Measurements from ENCODE around the gene ARID3C. TPM values are rescaled to one million over a fixed set of nuclear protein-coding genes. Genes with fewer than 3 reads are reported as not detected.

ARID3C gene
- total and polyA plus RNA-seq, 2 experiments from 2014 or later: 0.11 TPM; not detected in 1

- in situ Hi-C loops (cut with MboI): no loop called here
- Histone ChIP-seq H3K27ac (no peak overlapping the region), H3K9me3 (ENCODE audit: low read depth) (no peaks in the 10 kb centered on the region), H3K27me3 (replicated peaks; ENCODE audit: insufficient read depth) (peaks cover 71% of the 10 kb centered on the region), H3K4me1 (ENCODE audit: insufficient read depth) (no peaks in the 10 kb centered on the region), H3F3A (ENCODE audit: insufficient read depth) (no peaks in the 10 kb centered on the region), H4K20me1 (ENCODE audit: insufficient read depth) (no peaks in the 10 kb centered on the region), H3K9ac (no peak overlapping the region), H3K79me2 (ENCODE audit: insufficient read depth) (no peaks in the 10 kb centered on the region), H2AFZ (no peak overlapping the region), H3K4me3 (no peak overlapping the region), H3K9me2 (ENCODE audit: insufficient read depth) (no peaks in the 10 kb centered on the region), H3K36me3 (ENCODE audit: low read depth) (no peaks in the 10 kb centered on the region), H3K4me2 (ENCODE audit: unreplicated experiment) (no peak overlapping the region)
- 44 to 46% methylated on average over 2 of the region's 2 CpGs for WGBS, 2 experiments (ENCODE audit: low coverage in 1 of 2, low lambda C conversion rate in 2 of 2, missing lambda C conversion rate in 2 of 2)
- no peak for DNase-seq
- no peak for TF ChIP-seq EZH2 (IDR thresholded peaks at IDR 0.05; ENCODE audit: insufficient read depth, poor library complexity, severe bottlenecking)
- no peak for TF ChIP-seq EZH2phosphoT487 (IDR thresholded peaks at IDR 0.05; ENCODE audit: insufficient read depth, low read depth)
Measured at GRCh38 chr9:34587271-34587670, 41.6 kb downstream of the ARID3C start.

- Histone ChIP-seq H3K4me1 (ENCODE audit: insufficient read depth) (no peaks in the 10 kb centered on the region), H3K4me2 (ENCODE audit: unreplicated experiment) (no peak overlapping the region), H4K20me1 (ENCODE audit: insufficient read depth) (no peaks in the 10 kb centered on the region), H3K27ac (no peak overlapping the region), H3K79me2 (ENCODE audit: insufficient read depth) (no peaks in the 10 kb centered on the region), H3F3A (ENCODE audit: insufficient read depth) (no peaks in the 10 kb centered on the region), H3K36me3 (ENCODE audit: low read depth) (no peaks in the 10 kb centered on the region), H3K9me3 (ENCODE audit: low read depth) (no peaks in the 10 kb centered on the region), H3K4me3 (no peak overlapping the region), H3K27me3 (replicated peaks; ENCODE audit: insufficient read depth) (peaks cover 73% of the 10 kb centered on the region), H2AFZ (no peak overlapping the region), H3K9ac (no peak overlapping the region), H3K9me2 (ENCODE audit: insufficient read depth) (no peaks in the 10 kb centered on the region)
- no peak for DNase-seq
- WGBS, 2 experiments (ENCODE audit: low coverage in 1 of 2, low lambda C conversion rate in 2 of 2, missing lambda C conversion rate in 2 of 2): 52 to 54% methylated on average over 10 to 11 of the region's 11 CpGs
- in situ Hi-C loops (cut with MboI): no loop called here
- no peak for TF ChIP-seq EZH2phosphoT487 (IDR thresholded peaks at IDR 0.05; ENCODE audit: insufficient read depth, low read depth)
- no peak for TF ChIP-seq EZH2 (IDR thresholded peaks at IDR 0.05; ENCODE audit: insufficient read depth, poor library complexity, severe bottlenecking)
Measured at GRCh38 chr9:34585946-34586669, 42.8 kb downstream of the ARID3C start.

- Histone ChIP-seq H2AFZ (no peak overlapping the region), H3K9me2 (ENCODE audit: insufficient read depth) (no peaks in the 10 kb centered on the region), H3K27ac (no peak overlapping the region), H3K9ac (no peak overlapping the region), H3K36me3 (ENCODE audit: low read depth) (no peaks in the 10 kb centered on the region), H3F3A (ENCODE audit: insufficient read depth) (no peaks in the 10 kb centered on the region), H4K20me1 (ENCODE audit: insufficient read depth) (no peaks in the 10 kb centered on the region), H3K4me2 (ENCODE audit: unreplicated experiment) (no peak overlapping the region), H3K4me1 (ENCODE audit: insufficient read depth) (no peaks in the 10 kb centered on the region), H3K27me3 (replicated peaks; ENCODE audit: insufficient read depth) (peaks cover 65% of the 10 kb centered on the region), H3K79me2 (ENCODE audit: insufficient read depth) (no peaks in the 10 kb centered on the region), H3K9me3 (ENCODE audit: low read depth) (no peaks in the 10 kb centered on the region), H3K4me3 (no peak overlapping the region)
- WGBS, 2 experiments (ENCODE audit: low coverage in 1 of 2, low lambda C conversion rate in 2 of 2, missing lambda C conversion rate in 2 of 2): 77 to 81% methylated on average over 5 of the region's 5 CpGs
- in situ Hi-C loops (cut with MboI): no loop called here
- TF ChIP-seq EZH2phosphoT487 (IDR thresholded peaks at IDR 0.05; ENCODE audit: insufficient read depth, low read depth): no peak
- DNase-seq: no peak
Measured at GRCh38 chr9:34584970-34585369, 43.9 kb downstream of the ARID3C start.

GRCh38 chr9:34582787-34583186 lies 46.1 kb downstream of the ARID3C start:
- no peaks in the 10 kb centered on the region for H3K9me3 ChIP-seq (ENCODE audit: low read depth)
- no peaks in the 10 kb centered on the region for H4K20me1 ChIP-seq (ENCODE audit: insufficient read depth)
- no peaks in the 10 kb centered on the region for H3K9me2 ChIP-seq (ENCODE audit: insufficient read depth)
- H3K9ac ChIP-seq: no peak overlapping the region
- TF ChIP-seq EZH2phosphoT487 (IDR thresholded peaks at IDR 0.05; ENCODE audit: insufficient read depth, low read depth) (no peak), EZH2 (IDR thresholded peaks at IDR 0.05; ENCODE audit: insufficient read depth, poor library complexity, severe bottlenecking) (no peak)
- H3K27me3 ChIP-seq (replicated peaks; ENCODE audit: insufficient read depth): peaks cover 61% of the 10 kb centered on the region
- H3F3A ChIP-seq (ENCODE audit: insufficient read depth): no peaks in the 10 kb centered on the region
- no peak overlapping the region for H3K4me2 ChIP-seq (ENCODE audit: unreplicated experiment)
- no peak overlapping the region for H2AFZ ChIP-seq
- no peak overlapping the region for H3K4me3 ChIP-seq
- DNase-seq: no peak
- no peaks in the 10 kb centered on the region for H3K4me1 ChIP-seq (ENCODE audit: insufficient read depth)
- WGBS, 2 experiments (ENCODE audit: low coverage in 1 of 2, low lambda C conversion rate in 2 of 2, missing lambda C conversion rate in 2 of 2): 81 to 94% methylated on average over 5 of the region's 5 CpGs
- no peaks in the 10 kb centered on the region for H3K79me2 ChIP-seq (ENCODE audit: insufficient read depth)
- H3K36me3 ChIP-seq (ENCODE audit: low read depth): no peaks in the 10 kb centered on the region
- no peak overlapping the region for H3K27ac ChIP-seq
- in situ Hi-C loops (cut with MboI): no loop called here
